Endothelial cell of umbilical vein (primary cell): ENCODE data around the gene TXNRD1. TPM values are rescaled to one million over a fixed set of nuclear protein-coding genes. Genes with fewer than 3 reads are reported as not detected.

ENCODE experiments used
- BruUV-seq: library from RNA; stranded (reverse); fragments of 400-500 nt; replicated peaks from 2 replicates; lab custom pipeline; 2021; lab: Mats Ljungman, UMichigan
- CTCF ChIA-PET: fragments of 300-600, 350-600 bp; sonication (Branson Sonifier 250); formaldehyde crosslinking; loops from one replicate; lab custom pipeline; 2021; ENCODE audit warnings: antibody characterized with exemption, inconsistent platforms; lab: Charles Lee
- POLR2A ChIA-PET: fragments of 300-600, 350-600 bp; sonication (Branson Sonifier 250); formaldehyde crosslinking; loops from one replicate; lab custom pipeline; 2021; ENCODE audit warnings: antibody characterized with exemption, inconsistent platforms; lab: Charles Lee
- DNase-seq: peaks from one replicate; pipeline ENCODE4 v3.0.0-alpha.2; 2011; ENCODE audit warnings: low read depth, low spot score
- FAIRE-seq: peaks from 2 replicates; lab custom pipeline; 2011; peaks lifted over from hg19 to GRCh38; lab: Jason Lieb, UNC
- H2AFZ ChIP-seq: 2 replicates; pipeline ENCODE4 v1.6.0; 2012; ENCODE audit warnings: low read depth, low read length, control low read depth, inconsistent platforms
- H3K27ac ChIP-seq: 2 replicates; pipeline ENCODE4 v1.5.1; 2011; ENCODE audit warnings: low read depth, mild to moderate bottlenecking, control low read depth, low read length, moderate library complexity; ENCODE audit not compliant: insufficient read depth
- H3K27me3 ChIP-seq, 2 experiments: 2 replicates each; pipeline versions ENCODE4 v1.6.0 to v1.6.1; 2011; ENCODE audit warnings: low read length in 2 of 2, mixed read lengths in 1 of 2; ENCODE audit not compliant: control insufficient read depth in 2 of 2, insufficient read depth in 2 of 2
- H3K36me3 ChIP-seq, 2 experiments: 2 replicates in 1 of 2; 3 replicates in 1 of 2; pipeline ENCODE4 v1.5.1; 2011; ENCODE audit warnings: low read length in 2 of 2, mild to moderate bottlenecking in 1 of 2, moderate library complexity in 1 of 2; ENCODE audit not compliant: control insufficient read depth in 2 of 2, insufficient read depth in 2 of 2; ENCODE audit errors: extremely low read depth in 1 of 2
- H3K4me1 ChIP-seq: 3 replicates; pipeline ENCODE4 v1.5.1; 2011; ENCODE audit warnings: mild to moderate bottlenecking, low read length; ENCODE audit not compliant: control insufficient read depth, insufficient read depth; ENCODE audit errors: extremely low read depth
- H3K4me2 ChIP-seq: 2 replicates; pipeline ENCODE4 v1.6.1; 2011; ENCODE audit warnings: low read length, control low read depth, mixed read lengths; ENCODE audit not compliant: insufficient read depth
- H3K4me3 ChIP-seq, 3 experiments: fragments of 200-600 bp in 1 of 3; sonication (generic), shearing (Covaris generic) in 1 of 3; replicated peaks in 1 of 3; 2 replicates each; pipeline ENCODE4 v1.5.1; 2011 to 2016; ENCODE audit warnings: control low read depth in 3 of 3, low read length in 3 of 3, mild to moderate bottlenecking in 2 of 3, inconsistent platforms in 1 of 3, low read depth in 1 of 3, moderate library complexity in 1 of 3; ENCODE audit not compliant: insufficient read depth in 1 of 3
- H3K79me2 ChIP-seq: 2 replicates; pipeline ENCODE4 v1.6.0; 2012; ENCODE audit warnings: low read length, inconsistent platforms; ENCODE audit not compliant: control insufficient read depth, insufficient read depth
- H3K9ac ChIP-seq: replicated peaks from 2 replicates; pipeline ENCODE3; 2011; ENCODE audit warnings: low read length, control low read depth; ENCODE audit not compliant: insufficient read depth; ENCODE audit errors: extremely low read depth
- H3K9me1 ChIP-seq: replicated peaks from 3 replicates; pipeline ENCODE4 v1.6.0; 2011; ENCODE audit warnings: mild to moderate bottlenecking, low read length; ENCODE audit not compliant: control insufficient read depth, insufficient read depth; ENCODE audit errors: extremely low read depth
- H3K9me3 ChIP-seq: replicated peaks from 2 replicates; pipeline ENCODE4 v1.5.1; 2012; ENCODE audit warnings: low read length, inconsistent platforms; ENCODE audit not compliant: control insufficient read depth, insufficient read depth
- H4K20me1 ChIP-seq: replicated peaks from 2 replicates; pipeline ENCODE3; 2011; ENCODE audit warnings: mild to moderate bottlenecking, low read length; ENCODE audit not compliant: control insufficient read depth, insufficient read depth; ENCODE audit errors: extremely low read depth
- CTCF ChIP-seq, 2 donors: IDR thresholded peaks; 1 replicate in 1 of 2; 2 replicates in 1 of 2; pipeline ENCODE4 v1.5.1; 2011; ENCODE audit warnings: low read length in 2 of 2, mild to moderate bottlenecking in 2 of 2, moderate library complexity in 2 of 2, control low read depth in 1 of 2, inconsistent platforms in 1 of 2, low read depth in 1 of 2; ENCODE audit not compliant: insufficient read depth in 1 of 2; ENCODE audit errors: extremely low read depth in 1 of 2
- EZH2 ChIP-seq: IDR thresholded peaks from 2 replicates; pipeline ENCODE4 v1.6.1; 2012; ENCODE audit warnings: borderline replicate concordance, low read depth, mild to moderate bottlenecking, moderate library complexity, low read length, inconsistent platforms; ENCODE audit not compliant: severe bottlenecking
- FOS ChIP-seq: IDR thresholded peaks from 2 replicates; pipeline ENCODE4 v1.6.1; 2011; ENCODE audit warnings: mild to moderate bottlenecking, low read length, moderate library complexity, borderline replicate concordance; ENCODE audit not compliant: insufficient read depth
- GATA2 ChIP-seq: IDR thresholded peaks from 2 replicates; pipeline ENCODE4 v1.7.0; 2011; ENCODE audit warnings: low read depth, mild to moderate bottlenecking, moderate library complexity, mixed read lengths, low read length; ENCODE audit not compliant: insufficient read length, insufficient read depth
- JUN ChIP-seq: IDR thresholded peaks from 2 replicates; pipeline ENCODE4 v1.6.1; 2011; ENCODE audit warnings: borderline replicate concordance, low read depth; ENCODE audit not compliant: insufficient read length, insufficient read depth
- MYC ChIP-seq: IDR thresholded peaks from one replicate; pipeline ENCODE4 v1.6.1; 2011; ENCODE audit warnings: mild to moderate bottlenecking, low read depth, low read length
- POLR2A ChIP-seq: IDR thresholded peaks from 2 replicates; pipeline ENCODE4 v1.6.1; 2012; ENCODE audit warnings: low read depth, mild to moderate bottlenecking, control low read depth, low read length
- dilution Hi-C: fragments of 300-500 bp; cut with MboI; formaldehyde crosslinking; loops from one replicate; pipeline ENCODE4 v1.15.0; 2019; ENCODE audit warnings: low sequenced_read_pairs; ENCODE audit not compliant: extremely low pct_ligation_motif_present
- intact Hi-C: fragments of 100-400 bp; cut with micrococcal nuclease; formaldehyde crosslinking; loops from one replicate; pipeline ENCODE4 v1.10.0; 2022
- polyA plus RNA-seq, 4 experiments: library from polyadenylated mRNA; depleted of rRNA in 3 of 4; stranded (reverse) in 3 of 4; unstranded in 1 of 4; fragments of >200 nt; gene quantifications; 2 replicates each; pipeline versions ENCODE4 v1.2.1 to v1.2.3, GENCODE V29; 2011 to 2012; ENCODE audit warnings: missing spikeins in 1 of 4
- total RNA-seq: library from RNA; stranded (reverse); gene quantifications from 2 replicates; pipeline ENCODE4 v1.2.3, GENCODE V29; 2021
- TF ChIP-seq, protein P1 (sequence below): IDR thresholded peaks from 2 replicates; pipeline ENCODE4 v1.6.1; 2011; ENCODE audit not compliant: insufficient read depth, insufficient read length

TXNRD1 gene
- total and polyA plus RNA-seq, 2 donors (not counting 3 experiments of a cell fraction or from before 2014, with no cell fraction given) = 309 to 566 TPM

DNA sequence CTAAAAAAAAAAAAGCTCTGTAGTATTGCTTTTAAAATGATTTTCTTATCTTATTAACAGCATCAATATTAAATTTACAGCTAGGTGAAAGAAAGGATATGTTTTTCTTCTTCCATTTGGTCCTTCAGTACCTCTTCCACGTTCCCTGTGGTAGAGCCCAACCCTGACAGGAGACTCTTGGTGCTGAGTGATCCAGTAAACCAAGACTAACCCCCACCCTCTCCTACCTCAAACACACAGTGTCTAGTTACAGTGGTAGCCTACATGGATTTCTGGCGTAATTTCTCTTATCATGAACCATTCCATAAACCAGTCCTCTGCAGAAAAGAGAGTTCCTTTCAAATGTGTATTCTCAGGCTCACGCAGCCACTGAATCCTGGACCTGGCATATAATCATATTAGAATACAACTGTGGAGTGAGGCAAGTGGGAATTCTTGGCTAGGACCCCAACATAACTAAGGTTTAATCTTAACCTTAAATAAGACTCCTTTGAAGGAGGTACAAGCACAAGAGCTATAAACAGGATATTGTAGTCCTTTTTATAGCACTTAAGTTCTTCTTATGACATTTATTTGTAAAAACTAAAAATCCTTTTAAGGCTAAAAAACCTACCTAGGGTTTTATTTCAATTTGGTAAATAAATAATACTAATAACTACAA, 27.1 kb downstream of the TXNRD1 start:
- Histone ChIP-seq H4K20me1 (no peaks in the 10 kb centered on the region), H3K9ac (no peak overlapping the region), H2AFZ (no peak overlapping the region), H3K4me2 (no peak overlapping the region), H3K79me2 (no peaks in the 10 kb centered on the region), H3K4me1 (no peaks in the 10 kb centered on the region), H3K27me3 (no peaks in the 10 kb centered on the region), H3K4me3 (no peak overlapping the region), H3K27ac (no peak overlapping the region), H3K9me3 (no peaks in the 10 kb centered on the region), H3K9me1 (no peaks in the 10 kb centered on the region), H3K36me3 (no peaks in the 10 kb centered on the region)
- ChIA-PET POLR2A (no interaction called here), CTCF (interaction anchor here (1.4 kb wide), 1 partner anchor 11 kb away, joined by 6 read pairs; no protein-coding TSS in a partner anchor)
- DNase-seq (no peak), FAIRE-seq (no peak)
- BruUV-seq = no TSS peak
- no peak for TF ChIP-seq EZH2
- no peak for TF ChIP-seq POLR2A
- TF ChIP-seq MYC = no peak
- TF ChIP-seq, protein P1, sequence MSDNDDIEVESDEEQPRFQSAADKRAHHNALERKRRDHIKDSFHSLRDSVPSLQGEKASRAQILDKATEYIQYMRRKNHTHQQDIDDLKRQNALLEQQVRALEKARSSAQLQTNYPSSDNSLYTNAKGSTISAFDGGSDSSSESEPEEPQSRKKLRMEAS = no peak
- no peak for TF ChIP-seq JUN
- TF ChIP-seq GATA2 = no peak
- TF ChIP-seq CTCF (IDR thresholded peaks at IDR 0.05; ENCODE audit: extremely low read depth in 1 of 2, insufficient read depth in 1 of 2, low read depth in 1 of 2, low read length in 2 of 2) = no peak
- no peak for TF ChIP-seq FOS
- dilution Hi-C loops (no loop called here), intact Hi-C loops (no loop called here)
